GM12873 (cell line): ENCODE measurements around the gene BMP4.

Source experiments
- TF ChIP-seq, protein P1 (sequence below): IDR thresholded peaks from 2 replicates; pipeline ENCODE4 v1.5.1; 2012; ENCODE audit warnings: low read depth, mild to moderate bottlenecking, moderate library complexity, low read length, control low read depth; ENCODE audit not compliant: insufficient read depth; ENCODE audit errors: missing control alignments

Gene BMP4

DNA sequence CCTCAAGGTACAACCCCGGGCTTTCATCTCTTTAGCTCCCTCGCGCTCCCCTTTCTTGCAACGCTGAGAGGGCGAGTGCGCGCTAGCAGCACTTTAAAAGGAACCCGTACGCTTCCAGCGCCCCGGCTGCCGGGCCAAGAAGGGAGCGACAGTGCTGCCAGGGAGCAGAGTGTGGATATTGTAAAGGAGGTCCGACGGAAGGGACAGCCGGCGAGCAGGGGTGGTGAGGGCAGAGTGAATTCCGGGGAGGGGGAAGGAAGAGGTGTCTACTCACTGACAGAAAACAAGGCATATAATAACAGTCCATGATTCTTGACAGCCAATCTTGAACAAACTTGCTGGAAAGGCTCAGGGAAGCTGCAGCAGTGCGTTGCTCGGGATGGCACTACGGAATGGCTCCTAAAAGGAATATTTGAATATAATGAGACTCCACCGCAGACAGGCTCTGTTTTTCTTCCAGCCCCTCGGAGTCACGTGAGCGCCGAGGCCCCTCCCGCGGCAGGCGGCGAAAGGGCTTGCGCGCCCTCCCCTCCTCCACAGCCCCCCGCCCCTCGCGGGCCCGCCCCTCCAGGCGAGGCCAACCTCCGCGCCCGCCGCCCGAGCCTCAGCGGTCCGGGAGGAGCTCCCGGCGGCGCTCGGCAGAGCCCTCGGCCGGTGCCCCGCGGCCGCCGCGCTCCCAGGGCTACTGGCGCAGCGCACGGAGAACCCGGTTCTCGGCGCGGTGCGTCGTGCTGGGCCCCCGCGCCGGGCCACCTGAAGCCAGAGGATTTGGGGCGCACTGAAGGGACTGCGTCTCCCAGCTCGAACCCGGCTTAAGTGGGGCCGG lies 3.4 kb downstream of the BMP4 start:
- TF ChIP-seq, protein P1, sequence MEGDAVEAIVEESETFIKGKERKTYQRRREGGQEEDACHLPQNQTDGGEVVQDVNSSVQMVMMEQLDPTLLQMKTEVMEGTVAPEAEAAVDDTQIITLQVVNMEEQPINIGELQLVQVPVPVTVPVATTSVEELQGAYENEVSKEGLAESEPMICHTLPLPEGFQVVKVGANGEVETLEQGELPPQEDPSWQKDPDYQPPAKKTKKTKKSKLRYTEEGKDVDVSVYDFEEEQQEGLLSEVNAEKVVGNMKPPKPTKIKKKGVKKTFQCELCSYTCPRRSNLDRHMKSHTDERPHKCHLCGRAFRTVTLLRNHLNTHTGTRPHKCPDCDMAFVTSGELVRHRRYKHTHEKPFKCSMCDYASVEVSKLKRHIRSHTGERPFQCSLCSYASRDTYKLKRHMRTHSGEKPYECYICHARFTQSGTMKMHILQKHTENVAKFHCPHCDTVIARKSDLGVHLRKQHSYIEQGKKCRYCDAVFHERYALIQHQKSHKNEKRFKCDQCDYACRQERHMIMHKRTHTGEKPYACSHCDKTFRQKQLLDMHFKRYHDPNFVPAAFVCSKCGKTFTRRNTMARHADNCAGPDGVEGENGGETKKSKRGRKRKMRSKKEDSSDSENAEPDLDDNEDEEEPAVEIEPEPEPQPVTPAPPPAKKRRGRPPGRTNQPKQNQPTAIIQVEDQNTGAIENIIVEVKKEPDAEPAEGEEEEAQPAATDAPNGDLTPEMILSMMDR: no peak

- TF ChIP-seq, protein P1: no peak
Measured at GRCh38 chr14:53952533-53952932, 4.1 kb downstream of the BMP4 start.

DNA sequence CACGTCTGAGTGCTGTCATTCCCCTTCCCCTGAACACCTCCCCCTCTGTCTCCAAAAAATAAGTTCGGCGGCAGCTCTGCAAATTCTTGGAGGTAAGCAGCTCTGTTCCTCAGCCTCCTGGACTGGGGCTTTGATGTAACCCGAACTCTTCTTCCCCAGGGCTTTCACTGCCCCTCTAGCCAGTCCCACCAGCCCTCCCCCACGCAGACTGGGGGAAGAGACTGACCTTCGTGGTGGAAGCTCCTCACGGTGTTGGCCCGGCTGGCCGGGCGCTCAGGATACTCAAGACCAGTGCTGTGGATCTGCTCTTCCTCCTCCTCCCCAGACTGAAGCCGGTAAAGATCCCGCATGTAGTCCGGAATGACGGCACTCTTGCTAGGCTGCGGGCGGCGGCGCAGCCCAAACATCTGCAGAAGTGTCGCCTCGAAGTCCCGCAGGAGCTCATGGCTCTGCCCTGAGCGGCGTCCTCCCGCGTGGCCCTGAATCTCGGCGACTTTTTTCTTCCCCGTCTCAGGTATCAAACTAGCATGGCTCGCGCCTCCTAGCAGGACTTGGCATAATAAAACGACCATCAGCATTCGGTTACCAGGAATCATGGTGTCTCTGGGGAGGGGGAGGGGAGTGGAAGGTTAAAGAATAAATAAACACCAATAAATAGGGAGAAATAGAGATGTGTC lies 4.9 kb downstream of the BMP4 start:
- TF ChIP-seq, protein P1: no peak

DNA sequence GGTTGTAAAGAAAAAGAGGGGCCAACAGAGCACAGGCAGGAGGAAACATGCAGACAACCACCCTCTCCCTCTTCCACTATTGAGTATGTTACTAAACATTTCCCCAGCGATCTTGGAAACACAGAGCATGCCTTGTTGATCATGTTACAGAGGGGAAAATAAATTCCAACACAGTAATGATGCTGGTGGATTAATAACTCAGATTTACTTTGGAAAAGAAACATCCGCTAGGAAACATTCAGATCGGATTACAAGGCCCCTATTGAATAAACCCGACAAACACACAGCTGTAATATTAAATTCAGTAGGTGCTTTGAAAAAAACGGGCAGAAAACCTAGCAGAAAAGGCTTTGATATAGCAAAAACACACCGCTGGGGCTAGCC lies 5.4 kb downstream of the BMP4 start:
- TF ChIP-seq, protein P1: no peak

GRCh38 chr14:53950031-53950793 lies 6.4 kb downstream of the BMP4 start:
- TF ChIP-seq, protein P1: no peak

DNA sequence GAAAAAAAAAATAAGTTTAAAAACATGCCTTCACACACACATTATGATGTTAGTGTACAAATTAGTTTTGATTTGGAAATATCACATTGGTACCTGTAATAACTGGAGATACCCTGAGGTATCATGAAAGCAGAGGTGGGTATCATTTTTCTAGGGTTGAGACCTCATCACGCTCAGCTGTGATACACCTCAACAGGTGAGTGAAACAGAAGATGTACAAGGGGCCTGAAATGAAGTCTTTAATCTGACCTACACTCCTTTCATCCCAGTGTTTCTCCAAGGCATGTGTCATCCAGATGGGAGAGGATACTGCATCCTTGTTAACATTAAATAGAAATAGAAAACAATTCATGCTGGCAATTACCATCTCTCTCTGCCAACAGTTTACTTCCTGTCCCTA lies 7.4 kb downstream of the BMP4 start:
- TF ChIP-seq, protein P1: no peak

- TF ChIP-seq, protein P1: no peak
Measured at GRCh38 chr14:53948205-53948884, 8.3 kb downstream of the BMP4 start.
